Measurements from ENCODE around the gene TBP.
"Not testable (repeated sequence)": the region's sequence is repeated elsewhere in the genome, so short reads cannot be mapped to it uniquely, and the experiment has no call there.

Gene TBP

DNA sequence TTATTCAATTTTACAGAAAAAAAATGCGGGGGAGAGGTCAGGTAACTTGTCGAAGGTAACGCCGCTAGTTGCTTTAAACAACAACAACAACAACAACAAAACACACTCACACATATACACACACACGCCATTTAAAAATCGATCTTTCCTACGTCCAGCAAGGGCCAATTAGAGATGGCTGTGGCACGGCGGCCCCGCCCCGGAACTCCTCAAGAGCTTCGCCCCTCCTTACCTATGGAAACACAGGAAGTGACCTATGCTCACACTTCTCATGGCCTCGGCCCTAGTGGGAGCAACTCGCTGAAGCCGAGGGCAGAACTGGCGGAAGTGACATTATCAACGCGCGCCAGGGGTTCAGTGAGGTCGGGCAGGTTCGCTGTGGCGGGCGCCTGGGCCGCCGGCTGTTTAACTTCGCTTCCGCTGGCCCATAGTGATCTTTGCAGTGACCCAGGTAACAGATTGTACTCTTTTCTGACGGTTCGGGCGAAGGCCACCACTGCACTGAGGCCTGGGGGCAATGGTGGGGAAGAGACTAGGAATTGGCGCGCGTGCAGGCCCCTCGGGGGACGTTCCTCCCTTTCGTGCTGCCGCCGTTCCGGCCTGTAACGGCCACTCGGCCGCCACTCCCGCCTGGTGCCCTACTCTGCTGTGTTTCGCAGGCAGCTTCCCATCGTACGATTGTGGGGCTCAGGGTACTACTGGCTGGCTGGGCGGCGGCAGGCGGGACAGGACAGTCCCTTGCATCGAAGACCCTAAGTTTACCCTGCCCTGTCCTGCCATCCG lies at the start of gene TBP:
TBP (plus strand) TSS at position 357 of the 783 bp plus-strand sequence. CDS start 2,661 bp downstream, outside the sequence.
- DNase-seq: peak; percentile 99

DNA sequence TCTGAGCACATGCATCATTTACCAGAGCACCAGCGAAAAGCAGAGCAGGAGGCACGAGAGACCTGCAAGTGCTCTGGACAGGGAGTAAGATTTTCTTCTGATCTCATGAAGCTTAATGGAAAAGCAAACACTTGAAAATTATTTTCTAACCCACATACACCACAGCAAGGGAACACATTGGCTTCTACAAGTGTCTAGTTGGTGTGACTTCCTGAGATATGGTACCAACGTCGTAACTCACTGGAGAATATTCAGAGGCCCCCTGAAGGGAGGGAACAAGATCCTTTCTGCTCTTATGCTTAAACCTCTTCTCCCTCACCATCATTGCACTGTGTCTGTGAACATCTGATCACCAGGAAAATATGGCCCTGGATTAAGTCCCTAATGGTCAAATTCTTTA lies 49.7 kb upstream of the TBP start:
- DNase-seq: no peak

GRCh38 chr6:170505306-170505705 lies 48.9 kb upstream of the TBP start:
- DNase-seq: no peak

- DNase-seq: no peak
These were observed 47.7 kb upstream of the TBP start for GRCh38 chr6:170506446-170506845.

DNA sequence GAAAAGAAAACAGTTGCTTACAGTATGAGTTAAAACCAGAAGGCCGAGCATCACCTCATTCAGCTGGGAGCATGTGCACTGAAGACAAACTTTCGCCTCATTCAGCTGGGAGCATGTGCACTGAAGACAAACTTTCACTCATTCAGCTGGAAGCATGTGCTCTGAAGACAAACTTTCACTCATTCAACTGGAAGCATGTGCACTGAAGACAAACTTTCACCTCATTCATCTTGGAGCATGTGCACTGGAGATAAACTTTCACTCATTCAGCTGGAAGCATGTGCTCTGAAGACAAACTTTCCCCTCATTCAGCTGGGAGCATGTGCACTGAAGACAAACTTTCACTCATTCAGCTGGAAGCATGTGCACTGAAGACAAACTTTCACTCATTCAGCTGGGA lies 46.4 kb upstream of the TBP start:
- not testable (repeated sequence) for DNase-seq

- not testable (repeated sequence) for DNase-seq
These were observed 45.9 kb upstream of the TBP start for GRCh38 chr6:170508275-170508674.

DNA sequence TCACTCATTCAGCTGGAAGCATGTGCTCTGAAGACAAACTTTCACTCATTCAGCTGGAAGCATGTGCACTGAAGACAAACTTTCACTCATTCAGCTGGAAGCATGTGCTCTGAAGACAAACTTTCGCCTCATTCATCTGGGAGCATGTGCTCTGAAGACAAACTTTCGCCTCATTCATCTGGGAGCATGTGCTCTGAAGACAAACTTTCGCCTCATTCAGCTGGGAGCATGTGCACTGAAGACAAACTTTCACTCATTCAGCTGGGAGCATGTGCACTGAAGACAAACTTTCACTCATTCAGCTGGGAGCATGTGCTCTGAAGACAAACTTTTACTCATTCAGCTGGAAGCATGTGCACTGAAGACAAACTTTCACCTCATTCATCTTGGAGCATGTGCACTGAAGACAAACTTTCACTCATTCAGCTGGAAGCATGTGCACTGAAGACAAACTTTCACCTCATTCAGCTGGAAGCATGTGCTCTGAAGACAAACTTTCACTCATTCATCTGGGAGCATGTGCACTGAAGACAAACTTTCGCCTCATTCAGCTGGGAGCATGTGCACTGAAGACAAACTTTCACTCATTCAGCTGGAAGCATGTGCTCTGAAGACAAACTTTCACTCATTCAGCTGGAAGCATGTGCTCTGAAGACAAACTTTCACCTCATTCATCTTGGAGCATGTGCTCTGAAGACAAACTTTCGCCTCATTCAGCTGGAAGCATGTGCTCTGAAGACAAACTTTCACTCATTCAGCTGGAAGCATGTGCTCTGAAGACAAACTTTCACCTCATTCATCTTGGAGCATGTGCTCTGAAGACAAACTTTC lies 45.1 kb upstream of the TBP start:
- DNase-seq: not testable (repeated sequence)

GRCh38 chr6:170509723-170510018 lies 44.5 kb upstream of the TBP start:
- DNase-seq: no peak

DNA sequence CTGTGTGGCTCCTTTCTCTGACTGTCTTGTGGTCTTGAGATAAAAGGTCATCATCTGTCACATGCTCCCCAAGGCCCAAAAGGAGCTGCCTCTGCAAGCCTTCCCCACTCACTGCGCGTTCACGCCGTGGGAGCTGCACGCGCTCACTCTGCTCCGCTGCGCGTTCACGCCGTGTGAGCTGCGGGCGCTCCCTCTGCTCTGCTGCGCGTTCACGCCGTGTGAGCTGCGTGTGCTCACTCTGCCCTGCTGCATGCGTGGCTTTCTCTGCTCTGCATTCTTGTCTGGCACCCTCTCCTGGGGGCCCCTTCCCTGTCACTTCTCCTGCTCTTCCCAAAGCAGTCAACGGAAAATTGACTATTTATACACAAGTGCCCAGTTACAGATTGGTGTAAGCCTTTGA lies 43.5 kb upstream of the TBP start:
- DNase-seq: no peak

DNA sequence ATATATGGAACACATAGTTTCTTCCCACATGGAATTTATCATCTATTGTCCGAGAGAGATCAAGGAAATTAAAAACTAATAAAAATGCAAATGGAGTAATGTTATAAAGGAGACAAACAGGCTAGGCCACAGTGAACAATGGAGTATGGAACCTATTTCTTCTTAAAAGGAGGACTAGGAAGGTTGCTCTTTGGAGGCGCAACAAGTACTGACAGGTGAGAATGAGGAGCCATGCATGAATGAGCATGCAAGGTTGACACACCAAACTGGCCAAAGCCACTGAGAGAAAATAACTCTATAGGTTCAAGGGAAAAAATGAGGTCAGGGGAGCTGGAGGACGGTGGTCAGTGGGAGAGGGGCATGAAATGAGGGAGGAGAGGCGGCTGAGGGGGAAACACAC lies 41.9 kb upstream of the TBP start:
- DNase-seq: no peak

DNA sequence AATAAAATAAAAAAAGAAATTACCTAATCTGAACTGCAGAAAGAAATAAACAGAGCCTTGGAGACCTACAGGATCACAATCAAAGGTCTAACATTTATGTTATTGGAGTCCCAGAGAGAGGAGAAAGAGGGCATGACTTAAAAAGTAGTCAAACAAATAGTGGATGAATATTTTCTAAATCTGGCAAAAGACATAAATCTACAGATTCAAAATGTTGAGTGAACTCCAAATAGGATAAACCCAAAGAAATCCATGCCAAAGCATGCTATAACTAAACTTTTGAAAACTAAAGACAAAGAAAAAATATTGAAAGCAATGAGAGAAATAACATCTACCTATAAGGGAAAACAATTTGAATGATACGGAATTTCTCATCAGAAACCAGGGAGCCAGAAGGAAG lies 39.3 kb upstream of the TBP start:
- DNase-seq: no peak

- DNase-seq: peak; percentile 73
These were observed 37.2 kb upstream of the TBP start for GRCh38 chr6:170516783-170517616.

DNA sequence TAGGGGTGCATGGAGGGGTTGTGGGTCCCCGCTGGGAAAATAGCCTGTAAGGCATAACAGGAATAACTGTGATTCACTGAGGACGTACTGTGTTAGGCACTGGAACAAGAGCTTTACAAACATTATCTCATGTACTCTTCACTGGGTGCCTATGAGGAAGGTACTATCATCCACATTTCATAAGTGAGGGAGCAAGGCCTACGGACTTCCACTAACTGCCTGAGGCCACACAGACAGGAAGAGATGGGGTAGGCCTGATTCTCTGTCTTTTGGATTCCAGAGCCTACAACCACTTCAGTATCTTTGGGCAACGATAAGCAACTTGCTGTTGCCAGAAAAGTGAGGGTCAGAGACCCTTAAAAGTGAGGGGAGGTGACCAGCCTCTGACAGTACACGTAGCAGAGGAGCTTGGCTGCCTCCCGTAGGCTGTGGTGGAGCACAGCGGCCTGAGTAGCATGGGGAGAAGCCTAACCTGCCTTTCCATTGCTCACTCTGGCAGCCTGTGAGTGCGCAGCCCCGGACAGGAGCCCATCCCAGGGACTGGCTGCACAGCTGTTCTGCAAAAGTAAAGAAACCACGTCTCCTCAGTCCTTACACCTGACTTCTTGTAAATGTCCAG lies 31.5 kb upstream of the TBP start:
- peak; percentile 15 for DNase-seq

DNA sequence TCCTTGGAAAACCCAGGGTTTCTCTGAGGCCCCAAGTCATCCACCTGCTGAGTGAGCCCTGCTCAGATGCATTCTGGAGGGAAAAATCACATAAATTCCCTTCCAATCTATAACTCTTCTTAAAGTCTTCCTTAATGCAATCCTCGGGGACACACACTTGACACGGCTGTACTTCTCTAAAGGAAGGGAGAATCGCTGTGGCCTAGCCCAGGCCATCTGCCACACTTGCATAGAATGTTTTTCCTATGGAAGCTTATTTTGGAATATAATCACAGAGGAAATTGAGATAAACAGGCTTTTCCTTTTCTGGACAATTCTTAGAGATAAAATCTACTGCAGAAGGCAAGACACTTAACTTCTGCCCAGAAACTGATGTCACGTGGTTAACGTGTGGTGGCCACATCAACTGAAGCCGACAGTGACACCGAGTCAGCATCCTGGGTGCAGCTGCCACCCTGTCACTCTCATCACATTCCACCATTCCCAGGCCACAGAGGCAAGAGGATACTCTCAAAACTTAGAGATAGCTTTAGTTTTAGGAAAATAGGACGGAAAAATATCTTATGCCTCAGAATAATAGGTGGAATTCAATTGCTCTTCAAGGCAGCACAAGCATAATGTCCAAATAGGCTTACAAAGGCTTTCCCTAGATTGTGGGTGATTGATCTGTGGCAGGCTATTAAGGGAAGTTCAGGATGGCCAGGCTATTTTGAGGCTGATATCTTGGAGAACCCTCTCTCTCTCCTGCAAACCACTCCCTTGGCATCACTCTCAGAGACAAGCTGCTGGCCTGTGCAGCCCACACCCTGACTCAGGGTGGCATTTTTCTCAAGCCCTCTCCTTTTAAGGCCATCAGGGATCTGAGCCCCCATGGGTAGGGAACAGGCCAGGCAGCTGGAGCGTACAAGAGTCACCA lies 30.7 kb upstream of the TBP start:
- no peak for DNase-seq

GRCh38 chr6:170524172-170524502 lies 30.0 kb upstream of the TBP start:
- DNase-seq: no peak

- DNase-seq: no peak
These were observed 28.4 kb upstream of the TBP start for GRCh38 chr6:170525795-170526194.

DNA sequence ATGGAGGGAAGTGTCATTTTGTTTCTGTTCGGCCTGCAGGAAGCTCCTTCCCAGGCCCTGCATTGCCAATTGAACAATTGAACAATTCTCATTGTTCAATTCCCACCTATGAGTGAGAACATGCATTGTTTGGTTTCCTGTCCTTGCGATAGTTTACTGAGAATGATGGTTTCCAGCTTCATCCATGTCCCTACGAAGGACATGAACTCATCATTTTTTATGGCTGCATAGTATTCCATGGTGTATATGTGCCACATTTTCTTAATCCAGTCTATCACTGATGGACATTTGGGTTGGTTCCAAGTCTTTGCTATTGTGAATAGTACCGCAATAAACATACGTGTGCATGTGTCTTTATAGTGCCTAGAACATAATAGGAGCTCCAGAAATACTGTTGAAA lies 26.2 kb upstream of the TBP start:
- not testable (repeated sequence) for DNase-seq

DNA sequence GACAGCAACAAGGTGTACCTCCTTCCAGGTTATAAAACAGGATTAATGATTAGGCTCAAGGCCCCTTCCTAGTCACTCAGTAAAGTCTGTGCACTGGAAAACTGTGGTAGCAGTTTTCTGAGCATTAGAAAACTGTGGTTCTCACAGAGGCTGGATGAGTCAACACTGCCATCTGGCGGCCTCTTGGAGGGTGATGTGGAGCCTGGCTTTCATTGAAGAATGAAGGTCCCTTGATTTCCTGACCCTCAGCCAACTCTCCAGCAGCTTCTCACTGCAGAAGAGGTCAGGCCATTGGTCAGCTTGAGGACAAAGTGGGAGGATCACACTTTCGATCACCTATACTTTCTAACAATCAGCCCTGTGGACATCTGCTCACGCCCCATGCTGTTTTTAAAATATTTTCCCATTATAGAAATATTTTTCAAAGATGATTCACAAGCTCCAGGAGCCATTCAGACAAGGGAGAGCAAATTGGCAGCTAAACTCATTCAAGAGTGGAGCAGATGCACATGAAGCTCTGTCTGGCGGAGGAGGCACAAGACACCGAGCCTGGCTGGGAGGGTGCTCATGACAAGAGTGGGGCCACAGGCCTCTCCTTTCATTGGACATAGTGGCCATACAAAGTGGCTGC lies 24.2 kb upstream of the TBP start:
- peak; percentile 67 for DNase-seq

DNA sequence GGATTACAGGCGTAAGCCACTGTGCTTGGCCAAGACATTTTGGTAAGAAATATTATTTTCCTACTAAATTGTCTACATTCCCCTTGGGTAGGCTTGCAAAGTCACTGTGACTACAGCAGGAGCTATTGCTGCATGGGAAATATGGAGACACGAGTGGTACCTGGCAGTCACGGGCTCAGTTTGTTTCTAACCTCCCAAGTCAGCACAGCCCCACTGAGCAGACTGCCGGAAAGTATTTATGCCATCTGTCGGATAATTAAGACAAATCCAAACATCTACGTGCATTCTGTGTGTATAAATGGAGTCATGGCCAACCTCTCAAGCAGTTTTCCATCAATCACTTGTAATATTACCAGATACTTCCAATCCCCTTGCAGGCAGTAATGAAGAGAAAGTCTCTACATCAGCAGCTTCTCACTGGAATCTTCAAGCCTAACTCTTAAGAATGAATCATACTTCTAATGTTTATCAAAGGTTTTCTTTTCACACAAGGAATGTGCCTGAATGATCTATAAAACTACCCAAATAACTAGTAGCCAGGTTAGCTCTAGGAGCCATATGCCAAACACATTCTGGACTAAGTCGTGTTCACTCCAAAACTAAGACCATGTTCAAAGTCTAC lies 21.2 kb upstream of the TBP start:
- DNase-seq: peak; percentile 2

DNA sequence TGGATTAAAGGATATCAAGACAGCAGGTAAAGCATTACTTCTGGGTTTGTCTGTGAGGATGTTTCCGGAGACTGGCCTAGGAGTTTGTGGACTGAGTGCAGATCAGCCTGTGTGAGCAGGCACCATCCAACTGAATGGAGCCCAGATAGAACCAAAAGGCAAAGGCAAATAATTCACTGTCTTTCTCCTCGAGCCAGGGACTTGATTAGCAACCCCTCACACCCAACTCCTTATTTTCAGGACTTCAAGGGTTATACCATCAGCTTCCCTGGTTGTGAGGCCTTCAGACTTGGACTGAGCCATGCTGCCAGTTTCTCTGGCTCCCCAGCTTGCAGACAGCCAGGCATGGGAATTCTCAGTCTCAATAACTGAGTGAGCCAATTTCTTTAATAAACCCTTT lies 20.4 kb upstream of the TBP start:
- no peak for DNase-seq

DNA sequence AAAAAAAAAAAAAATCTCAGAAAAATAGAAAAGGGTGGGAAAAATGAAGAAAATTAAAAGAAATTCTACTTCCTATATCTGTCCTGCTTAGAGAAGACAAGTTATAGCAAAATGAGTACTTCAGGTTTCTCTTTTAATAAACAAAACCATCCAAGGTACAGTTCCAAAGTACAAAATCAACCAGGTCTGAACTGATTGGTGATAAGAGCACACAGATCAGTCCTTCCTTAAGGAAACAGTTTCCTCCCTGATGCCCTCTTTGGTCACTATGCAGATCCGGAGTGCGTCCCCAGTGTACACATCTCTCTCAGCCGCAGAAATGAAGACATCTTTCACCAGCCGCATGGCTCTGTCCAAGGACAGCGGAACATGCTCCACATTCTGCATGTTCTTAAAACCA lies 19.2 kb upstream of the TBP start:
- DNase-seq: no peak

All from HCEC 1CT (cell line).